HepG2 (cell line): ENCODE data around the gene AURKA. TPM values are rescaled to one million over a fixed set of nuclear protein-coding genes. Genes with fewer than 3 reads are reported as not detected.
A peak's percentile ranks its signal among the peaks of the same experiment; 100 is the strongest.

Source experiments
- ATAC-seq: fragments of 200-7000 bp; cut with Tn5 transposase; 3 replicates; pipeline ENCODE4 v1.9.1; 2020; ENCODE audit warnings: mild to moderate bottlenecking, moderate library complexity
- BruUV-seq: library from RNA; stranded (reverse); fragments of 400-500 nt; replicated peaks from 2 replicates; lab custom pipeline; 2021; lab: Mats Ljungman, UMichigan
- CTCF ChIA-PET: fragments of 300-600 bp; formaldehyde crosslinking; extraction: SDS; loops from one replicate; lab custom pipeline; 2021; ENCODE audit warnings: low total read pairs, inconsistent platforms, low intra/inter-chr PET ratio; lab: Yijun Ruan, JAX
- POLR2A ChIA-PET: fragments of 350-600 bp; sonication (Branson Sonifier 250); formaldehyde crosslinking; loops from one replicate; lab custom pipeline; 2020; ENCODE audit warnings: antibody characterized with exemption, inconsistent platforms; lab: Yijun Ruan, JAX
- DNase-seq: peaks from one replicate; pipeline ENCODE4 v3.0.0-alpha.2; 2015; ENCODE audit warnings: low spot score
- FAIRE-seq: peaks from 3 replicates; lab custom pipeline; 2011; peaks lifted over from hg19 to GRCh38; lab: Jason Lieb, UNC
- H2AFZ ChIP-seq: one replicate; pipeline ENCODE4 v1.6.1; 2011; ENCODE audit warnings: low read length, inconsistent platforms
- H3K27ac ChIP-seq: fragments of 300-600 bp; 3 replicates; pipeline ENCODE4 v1.8.0; 2011; ENCODE audit warnings: mixed run types, mild to moderate bottlenecking, mixed read lengths, low read length, inconsistent platforms; ENCODE audit not compliant: insufficient read depth; ENCODE audit errors: extremely low read length
- H3K27me3 ChIP-seq, 2 experiments: fragments of 200-600 bp in 1 of 2; 2 replicates in 1 of 2; 3 replicates in 1 of 2; pipeline versions ENCODE4 v1.6.0 to v1.8.0; 2011; ENCODE audit warnings: low read length in 2 of 2, mild to moderate bottlenecking in 2 of 2, moderate library complexity in 2 of 2, inconsistent platforms in 1 of 2; ENCODE audit not compliant: insufficient read depth in 2 of 2, control insufficient read depth in 1 of 2
- H3K36me3 ChIP-seq, 2 experiments: fragments of 200-600 bp in 1 of 2; replicated peaks in 1 of 2; 2 replicates in 1 of 2; 3 replicates in 1 of 2; pipeline versions ENCODE4 v1.5.1 to v1.8.0; 2011; ENCODE audit warnings: low read length in 2 of 2, inconsistent platforms in 1 of 2; ENCODE audit not compliant: insufficient read depth in 2 of 2, control insufficient read depth in 1 of 2
- H3K4me1 ChIP-seq: 2 replicates; pipeline ENCODE4 v1.5.1; 2012; ENCODE audit warnings: low read length, inconsistent platforms; ENCODE audit not compliant: insufficient read depth
- H3K4me2 ChIP-seq: 2 replicates; pipeline ENCODE4 v1.6.0; 2011; ENCODE audit warnings: low read depth, low read length, inconsistent platforms
- H3K4me3 ChIP-seq, 3 experiments: fragments of 200-600 bp in 1 of 3; sonication (generic), shearing (Covaris generic) in 1 of 3; replicated peaks in 1 of 3; 2 replicates each; pipeline ENCODE4 v1.5.1; 2011 to 2016; ENCODE audit warnings: low read length in 3 of 3, inconsistent platforms in 2 of 3, low read depth in 2 of 3, mild to moderate bottlenecking in 2 of 3, control low read depth in 1 of 3, mixed read lengths in 1 of 3; ENCODE audit not compliant: insufficient read depth in 1 of 3
- H3K79me2 ChIP-seq: one replicate; pipeline ENCODE4 v1.6.1; 2011; ENCODE audit warnings: low read length, inconsistent platforms; ENCODE audit not compliant: insufficient read depth
- H3K9ac ChIP-seq: 2 replicates; pipeline ENCODE4 v1.6.0; 2011; ENCODE audit warnings: mild to moderate bottlenecking, low read depth, low read length, inconsistent platforms; ENCODE audit not compliant: insufficient read depth
- H3K9me3 ChIP-seq: 2 replicates; pipeline ENCODE4 v1.5.1; 2012; ENCODE audit warnings: mild to moderate bottlenecking, low read length
- H4K20me1 ChIP-seq: 2 replicates; pipeline ENCODE4 v1.6.0; 2011; ENCODE audit warnings: inconsistent platforms, mild to moderate bottlenecking, low read length, moderate library complexity; ENCODE audit not compliant: insufficient read depth
- ATAD3A ChIP-seq: sonication (generic); formaldehyde crosslinking; IDR thresholded peaks from 2 replicates; pipeline ENCODE4 v1.4.0; 2020; ENCODE audit warnings: missing genetic modification reagents
- CREB1 ChIP-seq, 2 experiments: fragments of 450-650 bp in 1 of 2; IDR thresholded peaks; 2 replicates each; pipeline ENCODE4 v1.6.1; 2016 to 2017; ENCODE audit warnings: control low read depth in 1 of 2, mild to moderate bottlenecking in 1 of 2, missing compliant biosample characterization in 1 of 2, missing genetic modification characterization in 1 of 2
- FOXK2 ChIP-seq: fragments of 450-650 bp; IDR thresholded peaks from 2 replicates; pipeline ENCODE4 v1.6.1; 2016
- JUND ChIP-seq: sonication (generic); formaldehyde crosslinking; IDR thresholded peaks from 2 replicates; pipeline ENCODE4 v1.8.0; 2022; ENCODE audit warnings: mild to moderate bottlenecking, missing genetic modification reagents
- MED13 ChIP-seq: sonication (generic); formaldehyde crosslinking; IDR thresholded peaks from 2 replicates; pipeline ENCODE4 v1.5.0; 2020; ENCODE audit warnings: missing genetic modification reagents
- NCOA5 ChIP-seq: sonication (generic); formaldehyde crosslinking; IDR thresholded peaks from 2 replicates; pipeline ENCODE4 v1.4.0; 2020; ENCODE audit warnings: missing genetic modification reagents
- REL ChIP-seq: sonication (generic); formaldehyde crosslinking; conservative IDR thresholded peaks from 2 replicates; pipeline ENCODE4 v1.8.0; 2022; ENCODE audit warnings: mild to moderate bottlenecking, missing genetic modification reagents, moderate library complexity
- RXRB ChIP-seq: IDR thresholded peaks from 2 replicates; pipeline ENCODE4 v1.6.1; 2016; ENCODE audit warnings: borderline replicate concordance, missing genetic modification reagents, missing compliant biosample characterization
- SIN3B ChIP-seq: fragments of 150-350 bp; IDR thresholded peaks from 2 replicates; pipeline ENCODE4 v1.6.1; 2014; ENCODE audit warnings: low read length
- SMARCE1 ChIP-seq: fragments of 450-650 bp; IDR thresholded peaks from 2 replicates; pipeline ENCODE4 v1.6.1; 2017; ENCODE audit warnings: borderline replicate concordance
- TCF7 ChIP-seq: sonication (generic); IDR thresholded peaks from 2 replicates; pipeline ENCODE4 v1.6.1; 2016; ENCODE audit warnings: antibody characterized with exemption, low read depth
- ZBTB42 ChIP-seq: sonication (generic); formaldehyde crosslinking; IDR thresholded peaks from 2 replicates; pipeline ENCODE4 v1.5.0; 2020; ENCODE audit warnings: mild to moderate bottlenecking, missing genetic modification reagents
- ZNF280B ChIP-seq: sonication (generic); formaldehyde crosslinking; IDR thresholded peaks from 2 replicates; pipeline ENCODE4 v1.5.0; 2020; ENCODE audit warnings: missing genetic modification reagents, mild to moderate bottlenecking, borderline replicate concordance
- WGBS: methylation state at CpG from one replicate; pipeline ENCODE4 v1.1.6; 2017; ENCODE audit warnings: low lambda C conversion rate; 5-methylcytosine and 5-hydroxymethylcytosine counted together
- in situ Hi-C: cut with HindIII; loops from 2 replicates; pipeline ENCODE4 v1.10.0; 2017; ENCODE audit warnings: low pct_unique_long_range_greater_than_20kb; ENCODE audit not compliant: extremely low pct_ligation_motif_present
- intact Hi-C: fragments of 100-400 bp; cut with micrococcal nuclease; formaldehyde crosslinking; loops from one replicate; pipeline ENCODE4 v1.10.0; 2022; ENCODE audit not compliant: unreplicated experiment
- polyA plus RNA-seq, 8 experiments: library from polyadenylated mRNA; depleted of rRNA in 3 of 8; stranded (reverse) in 7 of 8; unstranded in 1 of 8; fragments of >200 nt; fragmentation: Illumina TruSeq in 4 of 8; extraction: Trizol in 4 of 8; gene quantifications; 2 replicates each; pipeline versions ENCODE4 v1.2.1 to v1.2.3, GENCODE V29; 2011 to 2016; ENCODE audit warnings: low read depth in 4 of 8, missing spikeins in 1 of 8, mixed read lengths in 1 of 8; ENCODE audit not compliant: insufficient read depth in 1 of 8
- total RNA-seq, 5 experiments: library from RNA; depleted of rRNA; stranded (reverse); fragments of >200 nt; fragmentation: Illumina TruSeq; extraction: Trizol; gene quantifications; 2 replicates each; pipeline ENCODE4 v1.2.3, GENCODE V29; 2016; ENCODE audit warnings: low read depth in 1 of 5
- TF ChIP-seq, protein P1 (sequence below): sonication (generic); formaldehyde crosslinking; IDR thresholded peaks from 2 replicates; pipeline ENCODE4 v1.5.1; 2020; ENCODE audit warnings: missing genetic modification reagents, mild to moderate bottlenecking, borderline replicate concordance

Gene AURKA
- total and polyA plus RNA-seq, 2 of the 13 experiments (the other 11 are each of a cell fraction or from before 2014, with no cell fraction given): 96.4 to 224 TPM

- BruUV-seq: no TSS peak
- in situ Hi-C loops: loop anchor here (10.0 kb wide), 1 partner anchor 108 kb away; the partner anchor contains the start of gene MC3R
- no peak for FAIRE-seq
- Histone ChIP-seq H3K4me3 (no peak overlapping the region), H3K9me3 (no peaks in the 10 kb centered on the region), H3K9ac (no peak overlapping the region), H3K79me2 (no peaks in the 10 kb centered on the region), H4K20me1 (no peaks in the 10 kb centered on the region), H3K27ac (no peak overlapping the region), H3K27me3 (0 out of 5 replicates have a peak, but pooled peaks cover 0 to 4% of the 10 kb centered on the region in 2 experiments), H2AFZ (no peak overlapping the region), H3K4me2 (no peak overlapping the region), H3K4me1 (peaks cover 14% of the 10 kb centered on the region), H3K36me3 (no peaks in the 10 kb centered on the region)
- no peak for ATAC-seq
- CTCF ChIA-PET: no interaction called here
- POLR2A ChIA-PET: no interaction called here
- WGBS: 8% methylated on average over 5 of the region's 5 CpGs
- no peak for DNase-seq
- intact Hi-C loops: no loop called here
- peak; percentile 13; the same call in 1 of the 2 replicates for TF ChIP-seq CREB1 (IDR thresholded peaks at IDR 0.05)
- TF ChIP-seq CREB1 (CRISPR knock-in tag; IDR thresholded peaks at IDR 0.05): no peak
- no peak for TF ChIP-seq TCF7
These were observed 39.5 kb downstream of the AURKA start for GRCh38 chr20:56352345-56353055.

DNA sequence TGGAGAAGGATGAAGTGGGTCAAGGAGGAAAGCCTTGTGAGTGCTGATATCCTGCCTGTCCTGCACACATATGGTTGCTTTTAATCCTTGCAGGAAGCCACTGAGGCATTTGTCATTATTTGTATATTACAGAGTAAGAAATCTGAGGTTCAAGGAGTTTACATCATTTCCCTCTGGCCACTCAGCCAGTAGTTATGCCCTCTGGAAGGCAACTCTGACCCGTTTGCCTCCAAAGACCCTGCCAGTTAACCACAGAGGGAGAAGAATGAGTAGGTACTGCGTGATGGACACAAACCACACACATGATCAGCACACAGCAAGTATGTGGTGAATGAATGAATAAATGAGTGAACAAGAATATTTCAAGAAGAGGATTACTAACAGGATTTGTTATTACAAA lies 41.2 kb downstream of the AURKA start:
- 0 out of 5 replicates have a peak, but pooled peaks cover 0 to 4% of the 10 kb centered on the region in 2 experiments for H3K27me3 ChIP-seq
- CTCF ChIA-PET: no interaction called here
- FAIRE-seq (no peak), ATAC-seq (no peak), DNase-seq (no peak)
- H3K4me2 ChIP-seq: no peak overlapping the region
- 5% methylated on average over 2 of the region's 2 CpGs for WGBS
- no peaks in the 10 kb centered on the region for H3K36me3 ChIP-seq
- no peak overlapping the region for H3K27ac ChIP-seq
- no TSS peak for BruUV-seq
- H3K9me3 ChIP-seq: no peaks in the 10 kb centered on the region
- POLR2A ChIA-PET: no interaction called here
- H2AFZ ChIP-seq: no peak overlapping the region
- no peak overlapping the region for H3K4me3 ChIP-seq
- in situ Hi-C loops (loop anchor here (10.0 kb wide), 1 partner anchor 106 kb away; the partner anchor contains the start of gene MC3R), intact Hi-C loops (no loop called here)
- H4K20me1 ChIP-seq: no peaks in the 10 kb centered on the region
- no peak overlapping the region for H3K9ac ChIP-seq
- H3K79me2 ChIP-seq: no peaks in the 10 kb centered on the region
- peaks cover 14% of the 10 kb centered on the region for H3K4me1 ChIP-seq
- TF ChIP-seq ZBTB42 (CRISPR knock-in tag) (no peak), RXRB (CRISPR knock-in tag) (no peak), MED13 (CRISPR knock-in tag) (no peak), NCOA5 (CRISPR knock-in tag) (no peak), JUND (CRISPR knock-in tag) (no peak), ZNF280B (no peak), FOXK2 (no peak), SMARCE1 (no peak), SIN3B (no peak), ATAD3A (CRISPR knock-in tag) (no peak), REL (no peak)
- TF ChIP-seq, protein P1, sequence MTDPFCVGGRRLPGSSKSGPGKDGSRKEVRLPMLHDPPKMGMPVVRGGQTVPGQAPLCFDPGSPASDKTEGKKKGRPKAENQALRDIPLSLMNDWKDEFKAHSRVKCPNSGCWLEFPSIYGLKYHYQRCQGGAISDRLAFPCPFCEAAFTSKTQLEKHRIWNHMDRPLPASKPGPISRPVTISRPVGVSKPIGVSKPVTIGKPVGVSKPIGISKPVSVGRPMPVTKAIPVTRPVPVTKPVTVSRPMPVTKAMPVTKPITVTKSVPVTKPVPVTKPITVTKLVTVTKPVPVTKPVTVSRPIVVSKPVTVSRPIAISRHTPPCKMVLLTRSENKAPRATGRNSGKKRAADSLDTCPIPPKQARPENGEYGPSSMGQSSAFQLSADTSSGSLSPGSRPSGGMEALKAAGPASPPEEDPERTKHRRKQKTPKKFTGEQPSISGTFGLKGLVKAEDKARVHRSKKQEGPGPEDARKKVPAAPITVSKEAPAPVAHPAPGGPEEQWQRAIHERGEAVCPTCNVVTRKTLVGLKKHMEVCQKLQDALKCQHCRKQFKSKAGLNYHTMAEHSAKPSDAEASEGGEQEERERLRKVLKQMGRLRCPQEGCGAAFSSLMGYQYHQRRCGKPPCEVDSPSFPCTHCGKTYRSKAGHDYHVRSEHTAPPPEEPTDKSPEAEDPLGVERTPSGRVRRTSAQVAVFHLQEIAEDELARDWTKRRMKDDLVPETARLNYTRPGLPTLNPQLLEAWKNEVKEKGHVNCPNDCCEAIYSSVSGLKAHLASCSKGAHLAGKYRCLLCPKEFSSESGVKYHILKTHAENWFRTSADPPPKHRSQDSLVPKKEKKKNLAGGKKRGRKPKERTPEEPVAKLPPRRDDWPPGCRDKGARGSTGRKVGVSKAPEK (CRISPR knock-in tag): no peak
